Ovary (tissue), 3 donors: Measurements from ENCODE around the gene CORO1C.

Experiments used
- CTCF ChIP-seq, 3 donors: fragments of 450-650 bp in 2 of 3; fragments of 200-600 bp in 1 of 3; IDR thresholded peaks; one replicate each; pipeline versions ENCODE4 v1.5.1 to v1.8.0; 2016 to 2022; ENCODE audit warnings: antibody characterized with exemption in 3 of 3, mild to moderate bottlenecking in 1 of 3
- EP300 ChIP-seq: sonication (generic); formaldehyde crosslinking; IDR thresholded peaks from one replicate; pipeline ENCODE4 v1.6.1; 2017; ENCODE audit warnings: antibody characterized with exemption
- donor health status: DM: no; HTN: no; CAD: no.

DNA sequence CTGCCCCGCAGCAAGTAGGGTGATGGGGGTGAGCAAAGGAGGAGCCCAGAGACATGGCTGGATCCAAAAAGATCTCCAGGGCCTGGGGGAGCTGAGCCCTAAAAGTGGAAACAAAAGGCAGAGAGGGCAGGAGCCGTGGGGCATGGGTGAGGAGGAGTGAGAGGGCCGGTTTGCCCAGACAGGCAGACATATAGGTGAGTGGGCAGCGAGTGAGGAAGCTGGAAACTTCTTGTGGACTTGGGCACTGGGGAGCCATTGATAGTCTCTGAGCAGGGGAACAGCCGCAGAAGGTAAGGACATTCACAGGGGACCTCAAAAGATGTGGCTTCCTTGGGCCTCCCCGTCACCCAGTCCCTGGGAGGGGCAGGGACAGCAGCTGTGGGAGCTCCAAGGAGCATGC, 116.7 kb downstream of the CORO1C start:
- TF ChIP-seq CTCF (IDR thresholded peaks at IDR 0.05): no peak
- no peak for TF ChIP-seq EP300
